Measurements from ENCODE around the gene INSIG2. TPM values are rescaled to one million over a fixed set of nuclear protein-coding genes. Genes with fewer than 3 reads are reported as not detected.

The INSIG2 gene
- total RNA-seq, 1 experiment from 2014 or later, result 8.7 TPM

- Mint-ChIP-seq H3K9me3 (no peaks in the 10 kb centered on the region), H3K4me1 (peaks cover 0 to 4% of the 10 kb centered on the region in 2 experiments; a peak in 2 of 4 replicates), H3K36me3 (ENCODE audit: insufficient read depth in 1 of 3, low read depth in 3 of 3) (no peaks in the 10 kb centered on the region), H3K27ac (no peak overlapping the region), H3K4me3 (no peak overlapping the region), H3K27me3 (ENCODE audit: low read depth) (no peaks in the 10 kb centered on the region)
- DNase-seq, result no peak
- Histone ChIP-seq H3K27ac (ENCODE audit: insufficient read length, low read depth, low read length) (no peak overlapping the region), H3K23ac (ENCODE audit: insufficient read length, low read depth, low read length) (no peak overlapping the region), H2BK5ac (ENCODE audit: insufficient read length, low read length) (no peak overlapping the region), H2BK12ac (ENCODE audit: insufficient read length, low read depth, low read length) (no peak overlapping the region), H3K4me1 (ENCODE audit: insufficient read depth, low read length) (no peaks in the 10 kb centered on the region), H3K14ac (ENCODE audit: insufficient read depth, low read length) (no peak overlapping the region), H3K9me3 (ENCODE audit: control insufficient read depth, low read depth, low read length) (no peaks in the 10 kb centered on the region), H3K79me1 (ENCODE audit: insufficient read depth, low read depth, low read length, poor library complexity, severe bottlenecking) (no peaks in the 10 kb centered on the region), H3K18ac (ENCODE audit: insufficient read length, low read depth, low read length) (no peak overlapping the region), H4K20me1 (ENCODE audit: control insufficient read depth, insufficient read depth, insufficient read length) (no peaks in the 10 kb centered on the region), H2BK120ac (ENCODE audit: low read depth, low read length, poor library complexity, severe bottlenecking) (no peak overlapping the region), H2BK15ac (ENCODE audit: low read depth, low read length) (no peak overlapping the region), H2AK5ac (ENCODE audit: insufficient read length, low read length) (no peak overlapping the region), H4K5ac (ENCODE audit: insufficient read length, low read depth, low read length) (no peak overlapping the region), H3K79me2 (ENCODE audit: insufficient read depth, low read length) (no peaks in the 10 kb centered on the region), H4K8ac (replicated peaks; ENCODE audit: insufficient read length, low read depth, low read length) (no peak overlapping the region), H3K56ac (ENCODE audit: insufficient read length, low read depth, low read length) (no peak overlapping the region), H4K91ac (ENCODE audit: insufficient read length, low read depth, low read length) (no peak overlapping the region), H2AFZ (ENCODE audit: low read length) (no peak overlapping the region), H3T11ph (ENCODE audit: low read length) (no peak overlapping the region), H3K4me2 (ENCODE audit: insufficient read depth, insufficient read length, low read length) (no peak overlapping the region), H3K23me2 (ENCODE audit: insufficient read length, low read depth, low read length, poor library complexity, severe bottlenecking) (no peaks in the 10 kb centered on the region), H3K27me3 (ENCODE audit: insufficient read depth, low read length) (no peaks in the 10 kb centered on the region), H2BK20ac (ENCODE audit: low read depth, low read length, poor library complexity, severe bottlenecking) (no peak overlapping the region), H3K4ac (ENCODE audit: low read depth, low read length) (no peak overlapping the region), H3K9ac (ENCODE audit: extremely low read depth, insufficient read length, low read length) (no peak overlapping the region)
- WGBS (ENCODE audit: extremely low coverage, insufficient read length, low lambda C conversion rate), result no CpG with 5 or more reads among the region's 5 CpGs
- no peak for TF ChIP-seq CTCF (conservative IDR thresholded peaks at IDR 0.05)
Measured at GRCh38 chr2:118127250-118127649, 39.0 kb downstream of the INSIG2 start.

Measured in H9 (cell line).